Transverse colon (tissue), 4 donors: ENCODE results near the gene CD7. TPM values are rescaled to one million over a fixed set of nuclear protein-coding genes. Genes with fewer than 3 reads are reported as not detected.

Experiments used
- DNase-seq: peaks from one replicate; pipeline ENCODE4 v3.0.0-alpha.2; 2019
- H3K27ac ChIP-seq, 4 donors: fragments of 200-600 bp; sonication (generic); 2 replicates each; pipeline ENCODE4 v1.5.1; 2016 to 2018; ENCODE audit warnings: inconsistent platforms in 4 of 4
- H3K27me3 ChIP-seq: fragments of 200-600 bp; sonication (generic); 2 replicates; pipeline ENCODE4 v1.5.1; 2017; ENCODE audit warnings: inconsistent platforms
- H3K36me3 ChIP-seq, 4 donors: fragments of 200-600 bp; sonication (generic); 2 replicates each; pipeline ENCODE4 v1.5.1; 2017 to 2019; ENCODE audit warnings: inconsistent platforms in 4 of 4
- H3K4me1 ChIP-seq, 4 donors: fragments of 200-600 bp; sonication (generic); 2 replicates each; pipeline ENCODE4 v1.5.1; 2017 to 2020; ENCODE audit warnings: inconsistent platforms in 4 of 4
- H3K4me3 ChIP-seq, 4 donors: fragments of 200-600 bp; sonication (generic); 1 replicate in 1 of 4; 2 replicates in 3 of 4; pipeline versions ENCODE4 v1.5.1 to v1.6.1; 2017 to 2019; ENCODE audit warnings: inconsistent platforms in 4 of 4
- H3K9me3 ChIP-seq, 2 donors: fragments of 200-600 bp; sonication (generic); 2 replicates each; pipeline ENCODE4 v1.5.1; 2017 to 2019; ENCODE audit warnings: inconsistent platforms in 2 of 2
- EP300 ChIP-seq: sonication (generic); formaldehyde crosslinking; IDR thresholded peaks from one replicate; pipeline ENCODE4 v1.6.1; 2017; ENCODE audit warnings: antibody characterized with exemption, low read depth
- POLR2A ChIP-seq: fragments of 450-650 bp; IDR thresholded peaks from one replicate; pipeline ENCODE4 v1.6.1; 2016; ENCODE audit warnings: antibody characterized with exemption, mild to moderate bottlenecking, moderate library complexity
- POLR2AphosphoS5 ChIP-seq, 3 donors: sonication (generic); formaldehyde crosslinking; IDR thresholded peaks; one replicate each; pipeline ENCODE4 v1.6.1; 2016; ENCODE audit warnings: antibody characterized with exemption in 3 of 3
- WGBS, 2 donors: methylation state at CpG; one replicate each; pipeline ENCODE4 v1.1.5; 2018; ENCODE audit warnings: low coverage in 1 of 2; 5-methylcytosine and 5-hydroxymethylcytosine counted together
- in situ Hi-C, 4 donors: fragments of 200-750 bp; cut with MboI; loops; one replicate each; pipeline versions ENCODE4 v1.15.0 to v1.15.1; 2017; ENCODE audit warnings: low sequenced_read_pairs in 3 of 4, low pct_ligation_motif_present in 1 of 4, low pct_unique_long_range_greater_than_20kb in 1 of 4
- intact Hi-C: fragments of 100-400 bp; cut with DNase I; formaldehyde crosslinking; loops from one replicate; pipeline ENCODE4 v1.15.1; 2023; ENCODE audit warnings: low total_unique reads
- total RNA-seq, 4 donors: library from RNA; depleted of rRNA; stranded (reverse); fragments of >200 nt; gene quantifications; one replicate each; pipeline ENCODE4 v1.1.0, GENCODE V29; 2016
- TF ChIP-seq, protein P1 (sequence below), 5 experiments: fragments of 200-600 bp in 3 of 5; fragments of 450-650 bp in 2 of 5; sonication (generic) in 3 of 5; IDR thresholded peaks; 1 replicate in 2 of 5; 2 replicates in 3 of 5; pipeline ENCODE4 v1.5.1; 2016 to 2017; ENCODE audit warnings: antibody characterized with exemption in 5 of 5, inconsistent platforms in 3 of 5, mild to moderate bottlenecking in 2 of 5, moderate library complexity in 1 of 5

Gene CD7
- total RNA-seq, 4 donors from 2014 or later, result 6.1 to 9.7 (median 7.4) TPM

GRCh38 chr17:82316651-82317393, 586 bp downstream of the CD7 start:
- DNase-seq, result no peak
- H3K27ac ChIP-seq, result peak overlapping the region in 3 of 4 donors; percentile 20 to 34 (median 24)
- peaks cover 3 to 19% (median 6%) of the 10 kb centered on the region in 4 donors for H3K4me1 ChIP-seq
- H3K36me3 ChIP-seq, result no peaks in the 10 kb centered on the region
- intact Hi-C loops, result no loop called here
- WGBS, 2 donors, result 60 to 64% methylated on average over 2 to 28 of the region's 29 CpGs
- TF ChIP-seq EP300, result no peak
- no peak for TF ChIP-seq POLR2AphosphoS5 (IDR thresholded peaks at IDR 0.05)
- TF ChIP-seq, protein P1, sequence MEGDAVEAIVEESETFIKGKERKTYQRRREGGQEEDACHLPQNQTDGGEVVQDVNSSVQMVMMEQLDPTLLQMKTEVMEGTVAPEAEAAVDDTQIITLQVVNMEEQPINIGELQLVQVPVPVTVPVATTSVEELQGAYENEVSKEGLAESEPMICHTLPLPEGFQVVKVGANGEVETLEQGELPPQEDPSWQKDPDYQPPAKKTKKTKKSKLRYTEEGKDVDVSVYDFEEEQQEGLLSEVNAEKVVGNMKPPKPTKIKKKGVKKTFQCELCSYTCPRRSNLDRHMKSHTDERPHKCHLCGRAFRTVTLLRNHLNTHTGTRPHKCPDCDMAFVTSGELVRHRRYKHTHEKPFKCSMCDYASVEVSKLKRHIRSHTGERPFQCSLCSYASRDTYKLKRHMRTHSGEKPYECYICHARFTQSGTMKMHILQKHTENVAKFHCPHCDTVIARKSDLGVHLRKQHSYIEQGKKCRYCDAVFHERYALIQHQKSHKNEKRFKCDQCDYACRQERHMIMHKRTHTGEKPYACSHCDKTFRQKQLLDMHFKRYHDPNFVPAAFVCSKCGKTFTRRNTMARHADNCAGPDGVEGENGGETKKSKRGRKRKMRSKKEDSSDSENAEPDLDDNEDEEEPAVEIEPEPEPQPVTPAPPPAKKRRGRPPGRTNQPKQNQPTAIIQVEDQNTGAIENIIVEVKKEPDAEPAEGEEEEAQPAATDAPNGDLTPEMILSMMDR (IDR thresholded peaks at IDR 0.05), result no peak
- TF ChIP-seq POLR2A, result no peak
- H3K27me3 ChIP-seq, result peaks cover 37% of the 10 kb centered on the region
- no peaks in the 10 kb centered on the region for H3K9me3 ChIP-seq
- in situ Hi-C loops, result no loop called here
- peak overlapping the region in 2 of 4 donors; percentile 1 to 5 for H3K4me3 ChIP-seq

GRCh38 chr17:82315703-82316358, 1.6 kb downstream of the CD7 start:
- H3K9me3 ChIP-seq, result no peaks in the 10 kb centered on the region
- no peaks in the 10 kb centered on the region for H3K36me3 ChIP-seq
- peak overlapping the region in 2 of 4 donors; percentile 1 to 4 for H3K4me3 ChIP-seq
- TF ChIP-seq, protein P1 (IDR thresholded peaks at IDR 0.05), result no peak
- TF ChIP-seq EP300 (no peak), POLR2A (peak; percentile 18), POLR2AphosphoS5 (IDR thresholded peaks at IDR 0.05) (no peak)
- H3K4me1 ChIP-seq, result peaks cover 0 to 10% (median 5%) of the 10 kb centered on the region in 4 donors
- peaks cover 35% of the 10 kb centered on the region for H3K27me3 ChIP-seq
- intact Hi-C loops (no loop called here), in situ Hi-C loops (no loop called here)
- no peak for DNase-seq
- peak overlapping the region in 1 of 4 donors; percentile 22 for H3K27ac ChIP-seq
- WGBS, 2 donors, result 11% methylated on average over 25 of the region's 36 CpGs; no CpG with 5 or more reads in 1 of the 2 donors

DNA sequence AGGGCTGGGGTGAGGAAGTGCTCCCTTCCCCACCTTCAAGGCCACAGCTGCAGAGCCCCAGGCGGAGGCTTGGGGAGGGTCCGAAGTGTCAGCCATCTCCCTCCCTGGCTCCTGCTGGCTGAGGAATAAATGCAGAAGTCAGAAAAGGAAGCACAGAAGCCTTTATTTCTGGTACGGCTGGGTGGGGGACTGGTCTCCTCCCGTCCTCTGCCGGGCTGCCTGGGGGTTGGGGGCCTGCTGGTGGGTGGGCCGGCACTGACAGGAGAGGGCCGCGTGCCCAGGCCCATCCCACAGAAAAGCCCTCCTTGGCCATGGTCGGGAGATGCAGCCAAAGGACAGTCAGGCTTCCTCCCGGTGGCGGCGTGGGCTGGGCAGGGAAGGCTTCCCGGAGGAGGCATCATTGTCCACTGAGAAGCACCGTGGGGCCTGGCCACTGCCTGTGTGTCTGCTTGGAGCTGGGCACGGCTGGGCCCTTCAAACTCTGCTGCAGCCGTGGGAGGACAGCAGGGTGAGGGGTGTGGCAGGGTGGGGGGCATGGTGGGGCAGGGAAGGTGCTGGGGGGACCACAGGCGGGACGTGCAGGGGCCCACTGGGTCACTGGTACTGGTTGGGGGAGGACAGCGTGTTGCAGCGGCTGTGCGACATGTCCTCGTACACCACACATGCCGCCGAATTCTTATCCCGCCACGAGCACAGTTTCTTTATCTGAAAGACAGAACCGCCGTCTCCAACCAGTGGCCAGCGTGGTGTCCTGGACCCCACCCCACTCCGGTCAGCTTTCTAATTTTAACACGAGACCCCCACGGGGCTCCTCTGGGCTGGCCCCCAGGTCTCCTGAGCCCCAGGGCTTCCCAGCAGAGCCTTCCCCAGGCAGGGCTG, 2.4 kb downstream of the CD7 start:
- in situ Hi-C loops, result no loop called here
- peaks cover 35% of the 10 kb centered on the region for H3K27me3 ChIP-seq

More for the DNA sequence above, 2.4 kb downstream of the CD7 start:
- H3K4me3 ChIP-seq, result no peak overlapping the region
- DNase-seq, result no peak
- 64% methylated on average over 31 of the region's 32 CpGs; no CpG with 5 or more reads in 1 of the 2 donors for WGBS, 2 donors
- TF ChIP-seq POLR2AphosphoS5 (IDR thresholded peaks at IDR 0.05), result no peak
- TF ChIP-seq POLR2A, result no peak
- no peak for TF ChIP-seq EP300
- TF ChIP-seq, protein P1 (IDR thresholded peaks at IDR 0.05), result no peak
- H3K9me3 ChIP-seq, result no peaks in the 10 kb centered on the region
- no peaks in the 10 kb centered on the region for H3K36me3 ChIP-seq
- H3K4me1 ChIP-seq, result peaks cover 0 to 10% (median 5%) of the 10 kb centered on the region in 4 donors
- H3K27ac ChIP-seq, result no peak overlapping the region
- intact Hi-C loops, result no loop called here
